ENCODE data around the gene TEX52.

GRCh38 chr12:2833327-2833726, 23.5 kb downstream of the TEX52 start:
- TF ChIP-seq CTCF (conservative IDR thresholded peaks at IDR 0.05; ENCODE audit: low read depth, low read length) (no peak), EZH2 (IDR thresholded peaks at IDR 0.05; ENCODE audit: borderline replicate concordance, low read depth, low read length, poor library complexity, severe bottlenecking) (no peak)
